ENCODE results near the gene SYNPO2. TPM values are rescaled to one million over a fixed set of nuclear protein-coding genes. Genes with fewer than 3 reads are reported as not detected.

SYNPO2 gene
- total RNA-seq, 1 donor from 2014 or later: 109 TPM

DNA sequence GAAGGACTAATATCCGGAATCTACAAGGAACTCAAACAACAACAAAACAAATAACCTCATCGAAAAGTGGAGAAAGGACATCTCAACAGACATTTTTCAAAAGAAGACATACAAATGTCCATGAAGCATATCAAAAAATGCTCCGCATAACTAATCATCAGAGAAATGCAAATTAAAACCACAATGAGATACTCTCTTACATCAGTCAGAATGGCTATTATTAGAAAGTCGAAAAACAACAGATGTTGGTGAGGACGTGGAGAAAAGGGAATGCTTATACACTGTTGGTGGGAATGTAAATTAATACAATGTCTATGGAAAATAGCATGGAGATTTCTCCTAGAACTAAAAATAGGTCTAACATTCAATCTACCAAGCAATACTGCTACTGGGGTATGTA is 195.9 kb downstream of the SYNPO2 start:
- peaks cover 9% of the 10 kb centered on the region for H3K4me1 ChIP-seq
- no peak for DNase-seq (ENCODE audit: extremely low spot score in 2 of 2)
- no peaks in the 10 kb centered on the region for H3K36me3 ChIP-seq
- intact Hi-C loops (cut with DNase I): no loop called here
- TF ChIP-seq CTCF (IDR thresholded peaks at IDR 0.05): no peak
- TF ChIP-seq POLR2A (IDR thresholded peaks at IDR 0.05): no peak
- no peak for TF ChIP-seq POLR2AphosphoS5 (IDR thresholded peaks at IDR 0.05; ENCODE audit: insufficient read depth in 1 of 2, low read depth in 1 of 2)
- no peaks in the 10 kb centered on the region for H3K9me3 ChIP-seq
- H3K27me3 ChIP-seq: no peaks in the 10 kb centered on the region
- H3K27ac ChIP-seq: no peak overlapping the region
- H3K4me3 ChIP-seq: no peak overlapping the region

DNA sequence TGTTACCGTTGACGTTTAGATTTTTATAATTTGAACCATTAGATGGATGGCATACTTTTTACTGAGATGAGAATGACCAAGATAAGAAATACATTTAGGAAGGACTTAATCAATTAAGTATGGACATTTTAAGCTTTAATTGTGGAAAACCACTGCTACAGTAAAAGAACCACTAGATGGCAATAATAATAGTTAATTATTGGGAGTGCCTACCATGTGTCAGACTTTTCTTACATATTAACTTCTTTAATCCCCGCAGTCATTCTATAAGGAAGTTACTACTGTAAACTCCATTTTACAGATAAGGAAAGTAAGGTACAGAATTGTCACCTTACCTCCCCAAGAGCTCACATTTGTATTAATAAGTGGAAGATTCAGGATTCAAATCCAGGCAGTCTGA is 198.5 kb downstream of the SYNPO2 start:
- no peak overlapping the region for H3K27ac ChIP-seq

DNA sequence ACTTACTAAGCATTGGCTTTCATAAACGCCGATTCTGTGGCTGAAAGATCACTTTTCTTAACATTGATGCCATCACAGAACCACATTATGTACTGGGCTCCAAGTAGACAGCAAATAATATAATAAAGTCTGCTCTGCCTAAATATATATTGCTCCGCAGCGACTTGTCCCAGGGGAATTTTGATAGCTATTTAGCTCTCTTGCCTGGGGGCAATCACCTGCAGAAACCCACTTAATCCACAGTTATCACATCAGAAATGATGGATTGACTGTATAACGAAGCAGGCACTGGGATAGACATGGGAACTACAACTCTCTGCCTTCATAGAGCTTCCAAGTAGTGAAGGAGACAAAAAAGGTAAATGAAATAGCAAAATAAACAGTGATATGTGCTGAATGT is 199.0 kb downstream of the SYNPO2 start:
- Histone ChIP-seq H3K36me3 (no peaks in the 10 kb centered on the region), H3K4me1 (no peaks in the 10 kb centered on the region), H3K4me3 (no peak overlapping the region), H3K9me3 (no peaks in the 10 kb centered on the region), H3K27ac (no peak overlapping the region), H3K27me3 (no peaks in the 10 kb centered on the region)
- intact Hi-C loops (cut with DNase I): no loop called here
- no peak for TF ChIP-seq POLR2AphosphoS5 (IDR thresholded peaks at IDR 0.05; ENCODE audit: insufficient read depth in 1 of 2, low read depth in 1 of 2)
- no peak for TF ChIP-seq POLR2A (IDR thresholded peaks at IDR 0.05)
- no peak for TF ChIP-seq CTCF (IDR thresholded peaks at IDR 0.05)
- no peak for DNase-seq (ENCODE audit: extremely low spot score in 2 of 2)

More for the DNA sequence above, 198.5 kb downstream of the SYNPO2 start:
- no peak for TF ChIP-seq POLR2AphosphoS5 (IDR thresholded peaks at IDR 0.05; ENCODE audit: insufficient read depth in 1 of 2, low read depth in 1 of 2)
- TF ChIP-seq CTCF (IDR thresholded peaks at IDR 0.05): no peak
- TF ChIP-seq POLR2A (IDR thresholded peaks at IDR 0.05): no peak
- Histone ChIP-seq H3K27me3 (no peaks in the 10 kb centered on the region), H3K4me3 (no peak overlapping the region), H3K36me3 (no peaks in the 10 kb centered on the region), H3K9me3 (no peaks in the 10 kb centered on the region), H3K4me1 (no peaks in the 10 kb centered on the region)
- intact Hi-C loops (cut with DNase I): no loop called here
- no peak for DNase-seq (ENCODE audit: extremely low spot score in 2 of 2)

DNA sequence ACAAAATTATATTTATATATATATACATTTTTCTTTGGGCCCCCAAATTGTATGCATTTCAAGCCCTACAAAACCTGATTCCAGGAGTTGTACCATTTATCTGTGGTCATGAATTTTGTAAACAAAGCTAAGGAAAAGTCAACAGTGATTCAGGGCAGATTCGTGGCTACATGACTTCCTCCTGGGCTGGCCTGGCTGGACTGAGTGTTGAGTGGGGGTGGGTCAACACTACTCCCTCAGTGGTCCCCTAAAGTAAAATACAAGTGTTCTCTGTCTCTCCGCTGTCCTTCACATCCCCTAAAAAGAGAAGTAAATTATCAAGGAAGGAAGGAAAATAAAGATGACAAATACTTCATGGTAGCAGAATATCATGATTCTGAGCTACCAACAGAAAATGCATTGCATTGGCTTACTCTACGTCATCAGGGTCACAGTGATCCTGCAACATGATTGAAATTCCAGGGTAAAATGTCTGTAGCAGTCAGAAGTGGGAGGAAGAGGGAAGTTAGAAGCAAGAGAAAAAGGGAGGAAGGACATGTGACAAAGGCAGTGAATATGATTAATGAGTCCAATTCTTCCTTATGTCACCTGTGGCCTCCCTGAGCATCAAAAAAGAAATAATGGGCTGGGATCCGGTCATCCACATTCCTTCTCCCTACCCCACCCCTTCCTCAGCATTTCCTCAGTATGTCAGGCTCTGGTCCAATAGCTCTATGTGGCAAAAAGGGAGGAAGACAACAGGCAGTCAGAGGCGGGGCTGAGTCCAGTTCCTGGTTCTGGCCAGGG is 204.6 kb downstream of the SYNPO2 start:
- intact Hi-C loops (cut with DNase I): no loop called here
- Histone ChIP-seq H3K36me3 (no peaks in the 10 kb centered on the region), H3K4me1 (peaks cover 9% of the 10 kb centered on the region), H3K4me3 (no peak overlapping the region), H3K27ac (no peak overlapping the region), H3K27me3 (no peaks in the 10 kb centered on the region), H3K9me3 (no peaks in the 10 kb centered on the region)
- DNase-seq (ENCODE audit: extremely low spot score in 2 of 2): no peak
- TF ChIP-seq CTCF (IDR thresholded peaks at IDR 0.05): no peak
- TF ChIP-seq POLR2AphosphoS5 (IDR thresholded peaks at IDR 0.05; ENCODE audit: insufficient read depth in 1 of 2, low read depth in 1 of 2): no peak
- no peak for TF ChIP-seq POLR2A (IDR thresholded peaks at IDR 0.05)

GRCh38 chr4:119097282-119097900 is 208.7 kb downstream of the SYNPO2 start:
- Histone ChIP-seq H3K9me3 (no peaks in the 10 kb centered on the region), H3K27me3 (no peaks in the 10 kb centered on the region), H3K4me1 (peaks cover 18% of the 10 kb centered on the region), H3K27ac (no peak overlapping the region), H3K36me3 (no peaks in the 10 kb centered on the region), H3K4me3 (no peak overlapping the region)
- intact Hi-C loops (cut with DNase I): no loop called here
- no peak for TF ChIP-seq CTCF (IDR thresholded peaks at IDR 0.05)
- TF ChIP-seq POLR2AphosphoS5 (IDR thresholded peaks at IDR 0.05; ENCODE audit: insufficient read depth in 1 of 2, low read depth in 1 of 2): no peak
- TF ChIP-seq POLR2A (IDR thresholded peaks at IDR 0.05): no peak
- no peak for DNase-seq (ENCODE audit: extremely low spot score in 2 of 2)

Measured in vagina (tissue), 2 donors.